ENCODE measurements around the gene MAP3K21. TPM values are rescaled to one million over a fixed set of nuclear protein-coding genes. Genes with fewer than 3 reads are reported as not detected.

MAP3K21 gene
- polyA plus RNA-seq, 1 donor from 2014 or later = 3.7 TPM

- H3K9me2 ChIP-seq (ENCODE audit: insufficient read depth, low read length) = no peaks in the 10 kb centered on the region
- no peaks in the 10 kb centered on the region for H3F3A ChIP-seq (ENCODE audit: insufficient read depth, low read length, poor library complexity, severe bottlenecking)
- no peak overlapping the region for H2AFZ ChIP-seq (ENCODE audit: low read depth, low read length)
- H3K9me3 ChIP-seq (ENCODE audit: low read length) = no peaks in the 10 kb centered on the region
- H3K9ac ChIP-seq (ENCODE audit: low read length) = no peak overlapping the region
- no peak overlapping the region for H3K4me3 ChIP-seq (ENCODE audit: low read length)
- TF ChIP-seq CTCF (IDR thresholded peaks at IDR 0.05; ENCODE audit: poor library complexity, severe bottlenecking) (no peak), SMC3 (conservative IDR thresholded peaks at IDR 0.05; ENCODE audit: poor library complexity) (no peak), TAF1 (IDR thresholded peaks at IDR 0.05; ENCODE audit: low read depth) (no peak), RAD21 (conservative IDR thresholded peaks at IDR 0.05) (no peak)
- H3K27ac ChIP-seq (ENCODE audit: low read length) = no peak overlapping the region
- no peaks in the 10 kb centered on the region for H4K20me1 ChIP-seq (ENCODE audit: insufficient read depth)
- no peaks in the 10 kb centered on the region for H3K27me3 ChIP-seq (ENCODE audit: insufficient read depth, low read depth, low read length)
- no peak overlapping the region for H3K4me2 ChIP-seq (ENCODE audit: low read length)
- H3K36me3 ChIP-seq (ENCODE audit: insufficient read depth, low read length) = no peaks in the 10 kb centered on the region
- H3K79me2 ChIP-seq (replicated peaks; ENCODE audit: insufficient read depth, low read length) = no peaks in the 10 kb centered on the region
Measured at GRCh38 chr1:233367057-233367803, 39.7 kb downstream of the MAP3K21 start.

GRCh38 chr1:233368106-233368788 lies 40.7 kb downstream of the MAP3K21 start:
- no peaks in the 10 kb centered on the region for H3K27me3 ChIP-seq (ENCODE audit: insufficient read depth, low read depth, low read length)
- H2AFZ ChIP-seq (ENCODE audit: low read depth, low read length) = no peak overlapping the region
- H3K27ac ChIP-seq (ENCODE audit: low read length) = no peak overlapping the region
- H3K9me2 ChIP-seq (ENCODE audit: insufficient read depth, low read length) = no peaks in the 10 kb centered on the region
- H3K36me3 ChIP-seq (ENCODE audit: insufficient read depth, low read length) = no peaks in the 10 kb centered on the region
- H3K4me2 ChIP-seq (ENCODE audit: low read length) = no peak overlapping the region
- no peaks in the 10 kb centered on the region for H3K9me3 ChIP-seq (ENCODE audit: low read length)
- H3K79me2 ChIP-seq (replicated peaks; ENCODE audit: insufficient read depth, low read length) = no peaks in the 10 kb centered on the region
- no peaks in the 10 kb centered on the region for H4K20me1 ChIP-seq (ENCODE audit: insufficient read depth)
- H3K9ac ChIP-seq (ENCODE audit: low read length) = no peak overlapping the region
- no peaks in the 10 kb centered on the region for H3F3A ChIP-seq (ENCODE audit: insufficient read depth, low read length, poor library complexity, severe bottlenecking)
- H3K4me3 ChIP-seq (ENCODE audit: low read length) = no peak overlapping the region
- TF ChIP-seq EZH2 (IDR thresholded peaks at IDR 0.05; ENCODE audit: borderline replicate concordance, insufficient read depth, low read length, poor library complexity, severe bottlenecking) = no peak
- TF ChIP-seq POLR2AphosphoS5 (IDR thresholded peaks at IDR 0.05) = no peak
- TF ChIP-seq RAD21 (conservative IDR thresholded peaks at IDR 0.05) = no peak
- TF ChIP-seq EP300 (conservative IDR thresholded peaks at IDR 0.05; ENCODE audit: poor library complexity, severe bottlenecking) = no peak
- no peak for TF ChIP-seq MXI1 (conservative IDR thresholded peaks at IDR 0.05; ENCODE audit: poor library complexity, severe bottlenecking)
- no peak for TF ChIP-seq REST (IDR thresholded peaks at IDR 0.05; ENCODE audit: borderline replicate concordance)
- no peak for TF ChIP-seq TAF1 (IDR thresholded peaks at IDR 0.05; ENCODE audit: low read depth)
- TF ChIP-seq CTCF (IDR thresholded peaks at IDR 0.05; ENCODE audit: poor library complexity, severe bottlenecking) = no peak
- TF ChIP-seq SMC3 (conservative IDR thresholded peaks at IDR 0.05; ENCODE audit: poor library complexity) = no peak

All from neural cell (in vitro differentiated cells).